WERI-Rb-1 (cell line): Measurements from ENCODE around the gene PLCL2.

Experiments used
- DNase-seq: peaks from one replicate; pipeline ENCODE4 v3.0.0-alpha.2; 2020
- H3K27ac ChIP-seq: fragments of 250-450 bp; sonication (Bioruptor Pico); 2 replicates; pipeline ENCODE4 v1.5.1; 2020; ENCODE audit warnings: mild to moderate bottlenecking, moderate library complexity
- H3K27me3 ChIP-seq: fragments of 250-450 bp; sonication (Bioruptor Pico); 2 replicates; pipeline ENCODE4 v1.5.1; 2021; ENCODE audit warnings: mild to moderate bottlenecking, low read depth, moderate library complexity; ENCODE audit not compliant: insufficient read depth, severe bottlenecking
- H3K36me3 ChIP-seq: fragments of 250-450 bp; sonication (Bioruptor Pico); 2 replicates; pipeline ENCODE4 v1.5.1; 2020; ENCODE audit warnings: mild to moderate bottlenecking, moderate library complexity
- H3K4me3 ChIP-seq: 2 replicates; pipeline ENCODE4 v1.5.1; 2011; ENCODE audit warnings: low read depth, mild to moderate bottlenecking, control low read depth, low read length
- H3K9me3 ChIP-seq: fragments of 250-450 bp; sonication (Bioruptor Pico); 2 replicates; pipeline ENCODE4 v1.5.1; 2021; ENCODE audit warnings: mild to moderate bottlenecking, moderate library complexity; ENCODE audit not compliant: severe bottlenecking
- TF ChIP-seq, protein P1 (sequence below): IDR thresholded peaks from 2 replicates; pipeline ENCODE4 v1.5.1; 2011; ENCODE audit warnings: low read depth, mild to moderate bottlenecking, control low read depth, inconsistent platforms, low read length

The PLCL2 gene

GRCh38 chr3:17039594-17039993 is 154.8 kb downstream of the PLCL2 start:
- no peak overlapping the region for H3K27ac ChIP-seq
- no peaks in the 10 kb centered on the region for H3K9me3 ChIP-seq
- TF ChIP-seq, protein P1, sequence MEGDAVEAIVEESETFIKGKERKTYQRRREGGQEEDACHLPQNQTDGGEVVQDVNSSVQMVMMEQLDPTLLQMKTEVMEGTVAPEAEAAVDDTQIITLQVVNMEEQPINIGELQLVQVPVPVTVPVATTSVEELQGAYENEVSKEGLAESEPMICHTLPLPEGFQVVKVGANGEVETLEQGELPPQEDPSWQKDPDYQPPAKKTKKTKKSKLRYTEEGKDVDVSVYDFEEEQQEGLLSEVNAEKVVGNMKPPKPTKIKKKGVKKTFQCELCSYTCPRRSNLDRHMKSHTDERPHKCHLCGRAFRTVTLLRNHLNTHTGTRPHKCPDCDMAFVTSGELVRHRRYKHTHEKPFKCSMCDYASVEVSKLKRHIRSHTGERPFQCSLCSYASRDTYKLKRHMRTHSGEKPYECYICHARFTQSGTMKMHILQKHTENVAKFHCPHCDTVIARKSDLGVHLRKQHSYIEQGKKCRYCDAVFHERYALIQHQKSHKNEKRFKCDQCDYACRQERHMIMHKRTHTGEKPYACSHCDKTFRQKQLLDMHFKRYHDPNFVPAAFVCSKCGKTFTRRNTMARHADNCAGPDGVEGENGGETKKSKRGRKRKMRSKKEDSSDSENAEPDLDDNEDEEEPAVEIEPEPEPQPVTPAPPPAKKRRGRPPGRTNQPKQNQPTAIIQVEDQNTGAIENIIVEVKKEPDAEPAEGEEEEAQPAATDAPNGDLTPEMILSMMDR = no peak
- DNase-seq = no peak
- H3K4me3 ChIP-seq = no peak overlapping the region
- H3K36me3 ChIP-seq = no peaks in the 10 kb centered on the region
- no peaks in the 10 kb centered on the region for H3K27me3 ChIP-seq

GRCh38 chr3:17040322-17040989 is 155.7 kb downstream of the PLCL2 start:
- Histone ChIP-seq H3K36me3 (no peaks in the 10 kb centered on the region), H3K4me3 (no peak overlapping the region), H3K27me3 (no peaks in the 10 kb centered on the region), H3K9me3 (no peaks in the 10 kb centered on the region), H3K27ac (no peak overlapping the region)
- TF ChIP-seq, protein P1 = no peak
- DNase-seq = no peak

GRCh38 chr3:17040990-17041377 is 156.2 kb downstream of the PLCL2 start:
- H3K4me3 ChIP-seq = no peak overlapping the region

GRCh38 chr3:17044855-17045254 is 160.1 kb downstream of the PLCL2 start:
- no peak for DNase-seq
- Histone ChIP-seq H3K27me3 (no peaks in the 10 kb centered on the region), H3K4me3 (no peak overlapping the region), H3K36me3 (no peaks in the 10 kb centered on the region), H3K27ac (peak overlapping the region; percentile 22; the same call in 1 of the 2 replicates), H3K9me3 (no peaks in the 10 kb centered on the region)
- TF ChIP-seq, protein P1 = no peak

More at GRCh38 chr3:17040990-17041377, 156.2 kb downstream of the PLCL2 start:
- TF ChIP-seq, protein P1 = no peak
- H3K27me3 ChIP-seq = no peaks in the 10 kb centered on the region
- no peak for DNase-seq
- no peak overlapping the region for H3K27ac ChIP-seq
- no peaks in the 10 kb centered on the region for H3K36me3 ChIP-seq
- H3K9me3 ChIP-seq = no peaks in the 10 kb centered on the region

GRCh38 chr3:17045705-17046104 is 160.9 kb downstream of the PLCL2 start:
- DNase-seq = no peak
- H3K27ac ChIP-seq = no peak overlapping the region
- TF ChIP-seq, protein P1 = no peak
- no peaks in the 10 kb centered on the region for H3K9me3 ChIP-seq
- H3K4me3 ChIP-seq = no peak overlapping the region
- H3K27me3 ChIP-seq = no peaks in the 10 kb centered on the region
- H3K36me3 ChIP-seq = no peaks in the 10 kb centered on the region

DNA sequence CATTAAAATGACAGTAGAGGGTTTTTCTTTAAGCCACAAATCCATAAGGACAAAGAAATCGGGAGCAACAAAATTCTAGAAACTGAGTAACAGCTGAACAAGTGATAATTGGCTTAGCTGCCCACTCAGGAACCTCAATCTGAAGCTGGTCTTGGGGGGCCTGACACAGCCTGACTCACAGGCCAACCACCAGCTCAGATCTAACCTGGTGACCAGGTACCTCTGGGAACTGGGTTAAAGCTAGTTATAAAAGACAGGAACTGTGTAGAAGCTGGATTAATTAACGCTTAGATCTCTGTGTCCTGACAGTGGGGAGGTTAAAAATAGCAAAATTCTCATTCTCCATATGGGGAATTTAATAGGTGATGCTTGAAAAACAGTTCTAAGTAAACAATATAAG is 161.9 kb downstream of the PLCL2 start:
- Histone ChIP-seq H3K27ac (peak overlapping the region; percentile 40), H3K36me3 (no peaks in the 10 kb centered on the region), H3K4me3 (no peak overlapping the region), H3K27me3 (no peaks in the 10 kb centered on the region), H3K9me3 (no peaks in the 10 kb centered on the region)
- TF ChIP-seq, protein P1 = no peak
- DNase-seq = no peak
